ENCODE measurements around the gene LCLAT1. TPM values are rescaled to one million over a fixed set of nuclear protein-coding genes. Genes with fewer than 3 reads are reported as not detected.
"Not testable (repeated sequence)": the region's sequence is repeated elsewhere in the genome, so short reads cannot be mapped to it uniquely, and the experiment has no call there.

LCLAT1 gene
- total RNA-seq, 1 donor from 2014 or later = 13.0 TPM

- TF ChIP-seq CTCF (IDR thresholded peaks at IDR 0.05) = no peak
- no peak overlapping the region for H3K4me3 ChIP-seq
- H3K27me3 ChIP-seq (ENCODE audit: low read depth) = no peaks in the 10 kb centered on the region
- intact Hi-C loops (cut with DNase I) = no loop called here
- no peak for DNase-seq
- H3K9me3 ChIP-seq = no peaks in the 10 kb centered on the region
- ATAC-seq = no peak
- no peaks in the 10 kb centered on the region for H3K36me3 ChIP-seq
- H3K27ac ChIP-seq = no peak overlapping the region
- H3K4me1 ChIP-seq = no peaks in the 10 kb centered on the region
Measured at GRCh38 chr2:30631051-30631671, 184.1 kb downstream of the LCLAT1 start.

- ATAC-seq (no peak), DNase-seq (no peak)
- H3K4me1 ChIP-seq = no peaks in the 10 kb centered on the region
- no peak for TF ChIP-seq CTCF (IDR thresholded peaks at IDR 0.05)
- no peaks in the 10 kb centered on the region for H3K27me3 ChIP-seq (ENCODE audit: low read depth)
- intact Hi-C loops (cut with DNase I) = no loop called here
- H3K4me3 ChIP-seq = no peak overlapping the region
- no peaks in the 10 kb centered on the region for H3K9me3 ChIP-seq
- H3K36me3 ChIP-seq = no peaks in the 10 kb centered on the region
- H3K27ac ChIP-seq = no peak overlapping the region
Measured at GRCh38 chr2:30633039-30633438, 186.0 kb downstream of the LCLAT1 start.

GRCh38 chr2:30636311-30636710, 189.3 kb downstream of the LCLAT1 start:
- no peaks in the 10 kb centered on the region for H3K9me3 ChIP-seq
- no peak overlapping the region for H3K27ac ChIP-seq
- peaks cover 12% of the 10 kb centered on the region for H3K36me3 ChIP-seq
- no peak for TF ChIP-seq CTCF (IDR thresholded peaks at IDR 0.05)
- ATAC-seq (no peak), DNase-seq (no peak)
- no peaks in the 10 kb centered on the region for H3K4me1 ChIP-seq
- no peak overlapping the region for H3K4me3 ChIP-seq
- no peaks in the 10 kb centered on the region for H3K27me3 ChIP-seq (ENCODE audit: low read depth)
- intact Hi-C loops (cut with DNase I) = no loop called here

GRCh38 chr2:30639836-30640235, 192.8 kb downstream of the LCLAT1 start:
- Histone ChIP-seq H3K27me3 (ENCODE audit: low read depth) (no peaks in the 10 kb centered on the region), H3K36me3 (peaks cover 15% of the 10 kb centered on the region), H3K4me1 (no peaks in the 10 kb centered on the region), H3K4me3 (no peak overlapping the region), H3K9me3 (no peaks in the 10 kb centered on the region), H3K27ac (no peak overlapping the region)
- intact Hi-C loops (cut with DNase I) = no loop called here
- DNase-seq (no peak), ATAC-seq (no peak)
- TF ChIP-seq CTCF (IDR thresholded peaks at IDR 0.05) = no peak

GRCh38 chr2:30641765-30642345, 194.8 kb downstream of the LCLAT1 start:
- no peak overlapping the region for H3K27ac ChIP-seq
- intact Hi-C loops (cut with DNase I) = no loop called here
- no peak for DNase-seq
- no peaks in the 10 kb centered on the region for H3K4me1 ChIP-seq
- H3K4me3 ChIP-seq = no peak overlapping the region
- peaks cover 15% of the 10 kb centered on the region for H3K36me3 ChIP-seq
- no peak for TF ChIP-seq CTCF (IDR thresholded peaks at IDR 0.05)
- no peak for ATAC-seq
- H3K9me3 ChIP-seq = no peaks in the 10 kb centered on the region
- no peaks in the 10 kb centered on the region for H3K27me3 ChIP-seq (ENCODE audit: low read depth)

GRCh38 chr2:30643013-30643412, 196.0 kb downstream of the LCLAT1 start:
- ATAC-seq; H3K27ac ChIP-seq; H3K9me3 ChIP-seq; H3K4me1 ChIP-seq; H3K27me3 ChIP-seq (ENCODE audit: low read depth); intact Hi-C loops (cut with DNase I); DNase-seq; H3K4me3 ChIP-seq: not testable (repeated sequence)
- H3K36me3 ChIP-seq = peaks cover 15% of the 10 kb centered on the region
